ENCODE results near the gene ZNF205. TPM values are rescaled to one million over a fixed set of nuclear protein-coding genes. Genes with fewer than 3 reads are reported as not detected.
A peak's percentile ranks its signal among the peaks of the same experiment; 100 is the strongest.

ZNF205 gene
- polyA plus RNA-seq, 4 donors: 12.7 to 17.7 (median 16.2) TPM

DNA sequence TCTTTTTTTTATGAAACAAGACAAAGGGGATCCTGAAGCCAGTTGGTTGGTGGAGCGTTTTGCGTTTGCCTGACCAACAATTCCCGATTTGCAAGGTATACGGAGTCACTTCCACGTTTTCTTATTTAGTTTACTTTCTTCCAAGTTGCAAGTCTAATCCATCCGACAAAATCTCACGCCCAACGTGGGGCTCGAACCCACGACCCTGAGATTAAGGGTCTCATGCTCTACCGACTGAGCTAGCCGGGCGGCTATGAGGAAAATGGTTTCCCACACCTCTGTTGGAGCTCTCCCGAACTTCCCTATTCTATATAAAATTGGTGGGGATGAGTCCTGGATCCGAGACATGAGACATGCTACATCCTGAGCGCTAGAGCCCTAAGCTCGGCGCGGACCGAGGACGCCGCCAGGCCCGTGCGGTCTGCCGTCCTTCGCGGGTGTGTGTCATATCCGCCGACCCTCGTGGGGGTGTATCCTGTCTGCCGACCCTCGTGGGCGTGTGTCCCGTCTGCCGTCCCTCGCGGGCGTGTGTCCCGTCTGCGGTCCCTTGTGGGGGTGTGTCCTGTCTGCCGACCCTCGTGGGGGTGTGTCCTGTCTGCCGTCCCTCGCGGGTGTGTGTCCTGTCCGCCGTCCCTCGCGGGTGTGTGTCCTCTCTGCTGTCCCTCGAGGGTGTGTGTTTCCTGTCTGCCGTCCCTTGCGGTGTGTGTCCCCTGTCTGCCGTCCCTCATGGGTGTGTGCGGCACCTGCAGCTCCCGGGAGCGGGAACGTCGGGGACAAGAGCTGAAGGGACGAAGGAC, 45.0 kb downstream of the ZNF205 start:
- FAIRE-seq: no peak
- Histone ChIP-seq H3K36me3 (ENCODE audit: control insufficient read depth in 3 of 3, insufficient read depth in 2 of 3, low read depth in 1 of 3, low read length in 3 of 3) (no peaks in the 10 kb centered on the region), H3K27ac (ENCODE audit: low read depth in 1 of 3, low read length in 2 of 3) (peak overlapping the region; percentile 86 to 89 (median 86)), H3K4me1 (ENCODE audit: control insufficient read depth in 3 of 3, insufficient read depth in 2 of 3, low read depth in 1 of 3, low read length in 2 of 3) (peaks cover 0 to 9% (median 0%) of the 10 kb centered on the region in 3 donors), H3K27me3 (ENCODE audit: control insufficient read depth in 3 of 3, insufficient read depth in 3 of 3, low read length in 3 of 3) (peaks cover 0 to 32% (median 0%) of the 10 kb centered on the region in 3 donors), H3K9me3 (ENCODE audit: control insufficient read depth in 2 of 2, insufficient read depth in 1 of 2, low read depth in 1 of 2, low read length in 1 of 2) (peaks cover 0 to 3% of the 10 kb centered on the region in 2 donors), H3K4me3 (ENCODE audit: low read depth in 1 of 3, low read length in 3 of 3) (peak overlapping the region; percentile 12 to 94 (median 72))
- 1% methylated on average over 59 of the region's 59 CpGs for WGBS, 3 donors
- DNase-seq: peak; percentile 75 to 77

DNA sequence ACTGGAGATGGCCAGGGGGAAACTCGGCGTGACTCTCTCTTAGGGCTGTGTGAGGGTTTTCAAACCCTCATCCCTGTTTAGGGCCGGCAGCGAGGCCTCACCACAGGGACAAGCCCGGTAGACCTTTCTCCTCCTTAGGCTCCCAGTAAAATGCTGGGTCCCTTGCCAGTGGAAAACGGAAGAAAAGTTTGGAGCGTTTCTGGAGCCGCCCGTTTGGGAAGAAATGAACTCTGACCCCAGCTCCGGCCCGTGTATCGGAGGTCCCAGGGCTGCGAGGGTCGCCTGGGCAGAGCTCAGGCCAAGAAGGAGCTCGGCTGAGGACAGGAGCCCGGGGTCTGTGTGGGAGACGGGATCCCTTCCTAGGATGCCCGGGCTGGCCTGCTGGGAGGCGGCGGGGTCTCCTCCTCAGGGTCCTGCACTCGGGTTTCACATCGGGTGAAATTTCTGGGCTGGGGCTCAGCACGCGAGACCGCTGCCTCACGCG, 45.7 kb downstream of the ZNF205 start:
- no peak for DNase-seq

DNA sequence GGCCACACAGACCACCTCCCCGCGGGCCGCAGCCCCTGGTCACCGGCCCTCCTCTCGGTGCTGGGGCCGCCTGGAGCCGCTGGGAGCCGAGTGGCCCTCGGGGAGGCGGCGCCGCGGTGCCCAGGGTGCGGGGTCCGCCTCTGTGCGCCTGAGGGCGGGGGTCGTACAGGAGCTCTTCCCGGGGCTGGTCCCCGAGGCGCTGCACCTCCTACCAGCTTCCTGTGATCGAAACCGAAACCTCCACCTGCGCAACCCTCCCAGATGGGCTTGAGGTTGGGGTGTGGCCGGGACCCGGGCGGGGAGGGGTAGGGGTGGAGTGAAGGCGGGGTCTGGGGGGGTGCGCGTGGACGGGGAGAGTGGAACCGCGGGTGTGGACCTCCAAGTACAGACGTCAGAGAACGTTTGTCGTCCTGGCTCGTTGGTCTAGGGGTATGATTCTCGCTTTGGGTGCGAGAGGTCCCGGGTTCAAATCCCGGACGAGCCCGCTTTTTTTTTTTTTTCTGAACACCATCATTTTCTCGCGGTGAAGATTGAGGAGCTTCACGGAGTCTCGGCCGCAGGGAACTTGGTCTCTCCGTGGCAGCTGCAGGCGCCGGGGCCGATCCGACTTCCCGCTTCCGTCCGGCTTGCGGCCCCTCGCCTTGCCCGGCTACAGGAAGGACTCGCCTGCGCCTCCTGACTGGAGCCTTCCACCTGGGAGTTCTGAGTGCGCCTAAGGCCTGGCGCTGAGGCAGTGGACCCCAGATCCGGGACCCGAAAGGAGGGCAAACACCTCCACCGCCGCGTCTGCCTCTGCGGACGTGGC, 46.3 kb downstream of the ZNF205 start:
- Histone ChIP-seq H3K4me1 (ENCODE audit: control insufficient read depth in 3 of 3, insufficient read depth in 2 of 3, low read depth in 1 of 3, low read length in 2 of 3) (peaks cover 0 to 8% (median 0%) of the 10 kb centered on the region in 3 donors), H3K27ac (ENCODE audit: low read depth in 1 of 3, low read length in 2 of 3) (peak overlapping the region; percentile 86 to 92 (median 86)), H3K9me3 (ENCODE audit: control insufficient read depth in 2 of 2, insufficient read depth in 1 of 2, low read depth in 1 of 2, low read length in 1 of 2) (peaks cover 0 to 3% of the 10 kb centered on the region in 2 donors), H3K4me3 (ENCODE audit: low read depth in 1 of 3, low read length in 3 of 3) (peak overlapping the region; percentile 70 to 94 (median 72)), H3K36me3 (ENCODE audit: control insufficient read depth in 3 of 3, insufficient read depth in 2 of 3, low read depth in 1 of 3, low read length in 3 of 3) (no peaks in the 10 kb centered on the region), H3K27me3 (ENCODE audit: control insufficient read depth in 3 of 3, insufficient read depth in 3 of 3, low read length in 3 of 3) (peaks cover 0 to 36% (median 0%) of the 10 kb centered on the region in 3 donors)
- 1 to 2% (median 2%) methylated on average over 55 to 70 of the region's 70 CpGs for WGBS, 3 donors
- FAIRE-seq: no peak
- DNase-seq: peak; percentile 92 to 96

More for the DNA sequence above, 45.7 kb downstream of the ZNF205 start:
- FAIRE-seq: no peak
- Histone ChIP-seq H3K27ac (ENCODE audit: low read depth in 1 of 3, low read length in 2 of 3) (peak overlapping the region; percentile 86 to 89 (median 86)), H3K4me3 (ENCODE audit: low read depth in 1 of 3, low read length in 3 of 3) (peak overlapping the region; percentile 70 to 94 (median 72)), H3K27me3 (ENCODE audit: control insufficient read depth in 3 of 3, insufficient read depth in 3 of 3, low read length in 3 of 3) (peaks cover 0 to 32% (median 0%) of the 10 kb centered on the region in 3 donors), H3K36me3 (ENCODE audit: control insufficient read depth in 3 of 3, insufficient read depth in 2 of 3, low read depth in 1 of 3, low read length in 3 of 3) (no peaks in the 10 kb centered on the region), H3K9me3 (ENCODE audit: control insufficient read depth in 2 of 2, insufficient read depth in 1 of 2, low read depth in 1 of 2, low read length in 1 of 2) (peaks cover 0 to 3% of the 10 kb centered on the region in 2 donors), H3K4me1 (ENCODE audit: control insufficient read depth in 3 of 3, insufficient read depth in 2 of 3, low read depth in 1 of 3, low read length in 2 of 3) (peaks cover 0 to 8% (median 0%) of the 10 kb centered on the region in 3 donors)
- 0% methylated on average over 21 to 27 of the region's 27 CpGs for WGBS, 3 donors

DNA sequence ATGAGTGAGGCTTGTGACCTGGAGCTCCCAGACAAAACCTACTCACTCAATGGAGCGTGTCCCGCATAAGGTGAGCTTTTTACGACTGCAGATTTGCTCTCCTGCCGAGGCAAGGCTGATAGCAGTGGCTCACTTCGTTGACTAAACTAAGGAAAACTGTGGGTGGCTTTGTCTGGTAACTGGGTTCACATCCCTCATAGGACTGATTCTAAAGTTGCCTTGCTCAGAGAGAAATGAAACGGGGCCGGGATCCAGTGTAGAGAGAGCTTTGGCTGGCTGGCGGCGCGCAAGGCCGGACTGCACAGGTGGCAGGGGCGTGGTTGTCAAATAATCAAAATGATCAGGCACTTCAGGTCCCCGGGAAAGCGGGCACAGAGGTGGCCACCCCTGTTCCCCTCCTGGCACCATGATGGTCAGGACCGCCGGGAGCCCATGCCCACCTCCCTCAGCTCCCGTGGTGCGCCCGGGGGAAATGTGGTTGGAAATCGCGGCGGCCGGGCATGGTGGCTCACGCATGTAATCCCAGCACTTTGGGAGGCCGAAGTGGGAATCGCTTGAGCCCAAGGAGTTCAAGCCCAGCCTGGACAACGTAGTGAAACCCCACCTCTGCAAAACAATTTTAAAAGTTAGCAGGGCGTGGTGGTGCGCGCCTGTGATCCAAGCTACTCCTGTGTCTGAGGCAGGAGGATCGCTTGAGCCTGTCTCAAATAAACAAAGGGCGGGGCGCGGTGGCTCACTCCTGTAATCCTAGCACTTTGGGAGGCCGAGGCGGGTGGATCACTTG, 49.0 kb downstream of the ZNF205 start:
- Histone ChIP-seq H3K4me1 (ENCODE audit: control insufficient read depth in 3 of 3, insufficient read depth in 2 of 3, low read depth in 1 of 3, low read length in 2 of 3) (peaks cover 0 to 8% (median 0%) of the 10 kb centered on the region in 3 donors), H3K27ac (ENCODE audit: low read depth in 1 of 3, low read length in 2 of 3) (no peak overlapping the region), H3K4me3 (ENCODE audit: low read depth in 1 of 3, low read length in 3 of 3) (no peak overlapping the region), H3K36me3 (ENCODE audit: control insufficient read depth in 3 of 3, insufficient read depth in 2 of 3, low read depth in 1 of 3, low read length in 3 of 3) (no peaks in the 10 kb centered on the region), H3K9me3 (ENCODE audit: control insufficient read depth in 2 of 2, insufficient read depth in 1 of 2, low read depth in 1 of 2, low read length in 1 of 2) (peaks cover 0 to 3% of the 10 kb centered on the region in 2 donors), H3K27me3 (ENCODE audit: control insufficient read depth in 3 of 3, insufficient read depth in 3 of 3, low read length in 3 of 3) (peaks cover 0 to 36% (median 0%) of the 10 kb centered on the region in 3 donors)
- WGBS, 3 donors: 50 to 80% (median 62%) methylated on average over 36 of the region's 36 CpGs
- FAIRE-seq: no peak
- peak; percentile 31 to 40 for DNase-seq

DNA sequence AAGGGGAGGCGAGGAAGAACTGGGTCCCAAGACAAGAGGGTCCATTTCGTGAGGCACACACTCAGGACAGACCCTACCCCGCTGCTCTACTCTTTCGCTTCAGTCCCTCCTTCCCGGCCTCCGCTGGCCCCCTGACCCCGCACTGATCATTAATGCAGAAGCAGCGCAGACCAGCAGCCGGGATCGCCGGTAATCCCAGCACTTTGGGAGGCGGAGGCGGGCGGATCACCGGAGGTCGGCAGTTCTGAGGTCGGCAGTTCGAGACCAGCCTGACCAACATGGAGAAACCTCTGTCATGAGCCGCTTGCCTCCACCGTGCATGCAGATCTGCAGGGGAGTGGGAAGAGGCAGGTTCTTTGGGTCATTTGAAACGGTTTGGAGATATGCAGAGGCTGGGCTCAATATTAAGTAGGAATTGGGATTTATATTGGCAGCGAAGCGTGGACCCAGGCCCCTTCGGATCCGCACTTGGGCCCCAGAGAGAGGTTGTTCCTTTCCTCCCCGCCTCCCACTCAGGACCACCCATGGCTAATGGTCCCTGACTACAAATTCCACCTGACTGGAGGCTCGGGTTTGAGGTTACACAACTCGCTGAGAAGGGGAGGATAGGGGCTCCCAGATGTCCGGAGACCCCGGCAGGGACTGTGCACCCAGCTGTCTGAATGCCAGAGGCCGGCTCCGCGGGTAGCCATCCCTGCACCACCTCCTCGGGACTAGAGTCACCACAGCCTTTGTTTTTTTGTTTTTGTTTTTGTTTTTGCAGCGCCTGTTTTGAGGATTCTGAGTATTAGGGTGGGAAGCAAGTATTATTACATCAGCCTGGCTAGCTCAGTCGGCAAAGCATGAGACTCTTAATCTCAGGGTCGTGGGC, 52.0 kb downstream of the ZNF205 start:
- Histone ChIP-seq H3K9me3 (ENCODE audit: control insufficient read depth in 2 of 2, insufficient read depth in 1 of 2, low read depth in 1 of 2, low read length in 1 of 2) (no peaks in the 10 kb centered on the region), H3K4me3 (ENCODE audit: low read depth in 1 of 3, low read length in 3 of 3) (no peak overlapping the region), H3K27me3 (ENCODE audit: control insufficient read depth in 3 of 3, insufficient read depth in 3 of 3, low read length in 3 of 3) (peaks cover 0 to 59% (median 0%) of the 10 kb centered on the region in 3 donors), H3K36me3 (ENCODE audit: control insufficient read depth in 3 of 3, insufficient read depth in 2 of 3, low read depth in 1 of 3, low read length in 3 of 3) (no peaks in the 10 kb centered on the region), H3K4me1 (ENCODE audit: control insufficient read depth in 3 of 3, insufficient read depth in 2 of 3, low read depth in 1 of 3, low read length in 2 of 3) (peaks cover 0 to 3% (median 0%) of the 10 kb centered on the region in 3 donors), H3K27ac (ENCODE audit: low read depth in 1 of 3, low read length in 2 of 3) (no peak overlapping the region)
- DNase-seq (no peak), FAIRE-seq (no peak)
- WGBS, 3 donors: 82 to 88% (median 86%) methylated on average over 37 of the region's 37 CpGs

DNA sequence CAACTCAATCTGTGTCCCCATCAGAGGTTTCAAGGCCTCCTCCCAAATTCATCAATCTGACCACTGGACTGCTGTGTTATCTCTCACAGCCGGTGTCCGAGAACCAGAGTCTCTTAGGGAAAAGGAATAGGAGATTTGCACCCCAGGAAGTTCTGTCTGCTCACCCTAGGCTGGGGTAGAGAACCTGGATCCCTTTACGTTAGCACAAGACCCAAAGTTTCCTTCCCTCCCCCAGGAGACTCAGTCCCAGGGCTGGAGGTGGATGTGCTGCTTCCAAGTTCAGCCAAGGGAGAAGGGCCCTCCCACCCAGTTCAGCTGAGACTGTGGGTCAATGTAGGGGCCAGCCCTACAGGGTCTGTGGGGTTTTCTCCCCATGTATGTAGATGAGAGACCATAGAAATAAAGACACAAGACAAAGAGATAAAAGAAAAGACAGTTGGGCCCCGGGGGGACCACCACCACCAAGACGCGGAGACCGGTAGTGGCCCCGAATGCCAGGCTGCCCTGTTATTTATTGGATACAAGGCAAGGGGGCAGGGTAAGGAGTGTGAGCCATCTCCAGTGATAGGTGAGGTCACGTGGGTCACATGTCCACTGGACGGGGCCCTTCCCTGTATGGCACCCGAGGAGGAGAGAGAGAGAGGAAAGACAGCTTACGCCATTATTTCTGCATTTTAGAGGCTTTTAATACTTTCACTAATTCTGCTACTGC, 52.9 kb downstream of the ZNF205 start:
- Histone ChIP-seq H3K4me3 (ENCODE audit: low read depth in 1 of 3, low read length in 3 of 3) (no peak overlapping the region), H3K4me1 (ENCODE audit: control insufficient read depth in 3 of 3, insufficient read depth in 2 of 3, low read depth in 1 of 3, low read length in 2 of 3) (no peaks in the 10 kb centered on the region), H3K9me3 (ENCODE audit: control insufficient read depth in 2 of 2, insufficient read depth in 1 of 2, low read depth in 1 of 2, low read length in 1 of 2) (no peaks in the 10 kb centered on the region), H3K27me3 (ENCODE audit: control insufficient read depth in 3 of 3, insufficient read depth in 3 of 3, low read length in 3 of 3) (peaks cover 0 to 59% (median 0%) of the 10 kb centered on the region in 3 donors), H3K36me3 (ENCODE audit: control insufficient read depth in 3 of 3, insufficient read depth in 2 of 3, low read depth in 1 of 3, low read length in 3 of 3) (no peaks in the 10 kb centered on the region), H3K27ac (ENCODE audit: low read depth in 1 of 3, low read length in 2 of 3) (peak overlapping the region in 1 of 3 donors; percentile 44)
- no peak for FAIRE-seq
- DNase-seq: no peak
- WGBS, 3 donors: 76 to 88% (median 82%) methylated on average over 12 of the region's 12 CpGs

DNA sequence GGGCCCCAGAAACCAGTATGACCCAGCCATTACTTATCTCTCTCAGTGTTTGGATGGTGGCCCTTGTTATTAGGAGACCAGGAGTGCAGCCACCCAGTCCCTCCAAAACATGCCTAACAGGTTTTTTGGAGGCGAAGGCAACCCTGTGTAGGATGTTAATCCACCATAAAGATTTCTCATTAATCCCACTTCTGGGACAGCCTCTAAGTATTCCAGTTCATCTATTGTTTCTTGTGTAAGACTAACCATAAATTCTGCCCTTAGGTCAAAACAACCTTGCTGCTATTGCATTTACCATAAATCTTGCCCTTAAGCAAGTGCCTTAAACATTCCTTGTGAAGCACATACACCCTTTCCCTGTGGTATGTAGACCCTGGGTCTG, 54.1 kb downstream of the ZNF205 start:
- Histone ChIP-seq H3K36me3 (ENCODE audit: control insufficient read depth in 3 of 3, insufficient read depth in 2 of 3, low read depth in 1 of 3, low read length in 3 of 3) (no peaks in the 10 kb centered on the region), H3K27ac (ENCODE audit: low read depth in 1 of 3, low read length in 2 of 3) (no peak overlapping the region), H3K9me3 (ENCODE audit: control insufficient read depth in 2 of 2, insufficient read depth in 1 of 2, low read depth in 1 of 2, low read length in 1 of 2) (no peaks in the 10 kb centered on the region), H3K27me3 (ENCODE audit: control insufficient read depth in 3 of 3, insufficient read depth in 3 of 3, low read length in 3 of 3) (peaks cover 0 to 64% (median 7%) of the 10 kb centered on the region in 3 donors), H3K4me3 (ENCODE audit: low read depth in 1 of 3, low read length in 3 of 3) (no peak overlapping the region), H3K4me1 (ENCODE audit: control insufficient read depth in 3 of 3, insufficient read depth in 2 of 3, low read depth in 1 of 3, low read length in 2 of 3) (peaks cover 0 to 2% (median 0%) of the 10 kb centered on the region in 3 donors)
- no peak for FAIRE-seq
- 5 to 31% (median 11%) methylated on average over 1 of the region's 1 CpG for WGBS, 3 donors
- no peak for DNase-seq
